ENCODE results near the gene GADD45A. TPM values are rescaled to one million over a fixed set of nuclear protein-coding genes. Genes with fewer than 3 reads are reported as not detected.
"Not testable (repeated sequence)": the region's sequence is repeated elsewhere in the genome, so short reads cannot be mapped to it uniquely, and the experiment has no call there.

The GADD45A gene
- total and polyA plus RNA-seq, 2 donors (not counting 1 experiment from before 2014, with no cell fraction given) = 41.7 to 133 TPM

- Histone ChIP-seq H3K9me3 (ENCODE audit: control insufficient read depth, insufficient read depth, low read depth, low read length) (no peaks in the 10 kb centered on the region), H4K20me1 (ENCODE audit: control insufficient read depth, extremely low read depth, insufficient read depth, low read length) (no peaks in the 10 kb centered on the region), H3K4me1 (ENCODE audit: control insufficient read depth, extremely low read depth, insufficient read depth, low read length) (no peaks in the 10 kb centered on the region), H3K27ac (ENCODE audit: insufficient read depth, low read length) (no peak overlapping the region), H3K79me2 (ENCODE audit: control insufficient read depth, insufficient read depth, low read length) (no peaks in the 10 kb centered on the region), H3K4me3 (replicated peaks in 1 of 4; ENCODE audit: control extremely low read depth in 1 of 4, insufficient read depth in 1 of 4, low read depth in 3 of 4, low read length in 4 of 4) (no peak overlapping the region), H2AFZ (ENCODE audit: low read length) (no peak overlapping the region), H3K27me3 (ENCODE audit: control insufficient read depth, insufficient read depth, low read length) (peaks cover 1% of the 10 kb centered on the region), H3K9ac (ENCODE audit: insufficient read depth, low read length) (no peak overlapping the region), H3K4me2 (ENCODE audit: extremely low read depth, insufficient read depth, low read length) (no peak overlapping the region), H3K36me3 (ENCODE audit: control insufficient read depth, insufficient read depth, low read length) (no peaks in the 10 kb centered on the region)
- no peak for DNase-seq (ENCODE audit: low read depth in 2 of 2)
- TF ChIP-seq EZH2 (IDR thresholded peaks at IDR 0.05; ENCODE audit: low read length, missing control alignments) = no peak
- TF ChIP-seq, protein P1, sequence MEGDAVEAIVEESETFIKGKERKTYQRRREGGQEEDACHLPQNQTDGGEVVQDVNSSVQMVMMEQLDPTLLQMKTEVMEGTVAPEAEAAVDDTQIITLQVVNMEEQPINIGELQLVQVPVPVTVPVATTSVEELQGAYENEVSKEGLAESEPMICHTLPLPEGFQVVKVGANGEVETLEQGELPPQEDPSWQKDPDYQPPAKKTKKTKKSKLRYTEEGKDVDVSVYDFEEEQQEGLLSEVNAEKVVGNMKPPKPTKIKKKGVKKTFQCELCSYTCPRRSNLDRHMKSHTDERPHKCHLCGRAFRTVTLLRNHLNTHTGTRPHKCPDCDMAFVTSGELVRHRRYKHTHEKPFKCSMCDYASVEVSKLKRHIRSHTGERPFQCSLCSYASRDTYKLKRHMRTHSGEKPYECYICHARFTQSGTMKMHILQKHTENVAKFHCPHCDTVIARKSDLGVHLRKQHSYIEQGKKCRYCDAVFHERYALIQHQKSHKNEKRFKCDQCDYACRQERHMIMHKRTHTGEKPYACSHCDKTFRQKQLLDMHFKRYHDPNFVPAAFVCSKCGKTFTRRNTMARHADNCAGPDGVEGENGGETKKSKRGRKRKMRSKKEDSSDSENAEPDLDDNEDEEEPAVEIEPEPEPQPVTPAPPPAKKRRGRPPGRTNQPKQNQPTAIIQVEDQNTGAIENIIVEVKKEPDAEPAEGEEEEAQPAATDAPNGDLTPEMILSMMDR (conservative IDR thresholded peaks at IDR 0.05 in 1 of 2, IDR thresholded peaks at IDR 0.05 in 1 of 2; ENCODE audit: low read depth in 1 of 2, low read length in 2 of 2) = no peak
Measured at GRCh38 chr1:67655581-67655980, 29.4 kb upstream of the GADD45A start.

GRCh38 chr1:67657152-67657551, 27.8 kb upstream of the GADD45A start:
- not testable (repeated sequence) for H3K9ac ChIP-seq (ENCODE audit: insufficient read depth, low read length); H3K4me3 ChIP-seq (replicated peaks in 1 of 4; ENCODE audit: control extremely low read depth in 1 of 4, insufficient read depth in 1 of 4, low read depth in 3 of 4, low read length in 4 of 4); H4K20me1 ChIP-seq (ENCODE audit: control insufficient read depth, extremely low read depth, insufficient read depth, low read length); H2AFZ ChIP-seq (ENCODE audit: low read length); H3K9me3 ChIP-seq (ENCODE audit: control insufficient read depth, insufficient read depth, low read depth, low read length); DNase-seq (ENCODE audit: low read depth in 2 of 2); H3K79me2 ChIP-seq (ENCODE audit: control insufficient read depth, insufficient read depth, low read length); H3K4me1 ChIP-seq (ENCODE audit: control insufficient read depth, extremely low read depth, insufficient read depth, low read length); H3K4me2 ChIP-seq (ENCODE audit: extremely low read depth, insufficient read depth, low read length); H3K36me3 ChIP-seq (ENCODE audit: control insufficient read depth, insufficient read depth, low read length); H3K27me3 ChIP-seq (ENCODE audit: control insufficient read depth, insufficient read depth, low read length); H3K27ac ChIP-seq (ENCODE audit: insufficient read depth, low read length)

GRCh38 chr1:67659229-67659628, 25.8 kb upstream of the GADD45A start:
- peaks cover 2% of the 10 kb centered on the region for H3K27me3 ChIP-seq (ENCODE audit: control insufficient read depth, insufficient read depth, low read length)
- TF ChIP-seq, protein P1 (conservative IDR thresholded peaks at IDR 0.05 in 1 of 2, IDR thresholded peaks at IDR 0.05 in 1 of 2; ENCODE audit: low read depth in 1 of 2, low read length in 2 of 2) = no peak
- no peak for TF ChIP-seq EZH2 (IDR thresholded peaks at IDR 0.05; ENCODE audit: low read length, missing control alignments)
- no peak overlapping the region for H3K27ac ChIP-seq (ENCODE audit: insufficient read depth, low read length)
- no peak overlapping the region for H3K4me2 ChIP-seq (ENCODE audit: extremely low read depth, insufficient read depth, low read length)
- H3K4me1 ChIP-seq (ENCODE audit: control insufficient read depth, extremely low read depth, insufficient read depth, low read length) = no peaks in the 10 kb centered on the region
- no peak overlapping the region for H3K4me3 ChIP-seq (replicated peaks in 1 of 4; ENCODE audit: control extremely low read depth in 1 of 4, insufficient read depth in 1 of 4, low read depth in 3 of 4, low read length in 4 of 4)
- DNase-seq (ENCODE audit: low read depth in 2 of 2) = no peak
- no peak overlapping the region for H2AFZ ChIP-seq (ENCODE audit: low read length)
- H3K79me2 ChIP-seq (ENCODE audit: control insufficient read depth, insufficient read depth, low read length) = no peaks in the 10 kb centered on the region
- H4K20me1 ChIP-seq (ENCODE audit: control insufficient read depth, extremely low read depth, insufficient read depth, low read length) = no peaks in the 10 kb centered on the region
- no peaks in the 10 kb centered on the region for H3K36me3 ChIP-seq (ENCODE audit: control insufficient read depth, insufficient read depth, low read length)
- H3K9me3 ChIP-seq (ENCODE audit: control insufficient read depth, insufficient read depth, low read depth, low read length) = no peaks in the 10 kb centered on the region
- H3K9ac ChIP-seq (ENCODE audit: insufficient read depth, low read length) = no peak overlapping the region

Data from fibroblast of lung (primary cell).